Esophagus squamous epithelium (tissue), 5 donors: Measurements from ENCODE around the gene FOXN1. TPM values are rescaled to one million over a fixed set of nuclear protein-coding genes. Genes with fewer than 3 reads are reported as not detected.

Experiments used
- DNase-seq: peaks from one replicate; lab custom pipeline; 2025; lab: John Stamatoyannopoulos, UW
- H3K27ac ChIP-seq, 4 donors: fragments of 200-600 bp; sonication (generic); one replicate each; pipeline ENCODE4 v1.5.1; 2016 to 2019; ENCODE audit warnings: mild to moderate bottlenecking in 1 of 4
- H3K27me3 ChIP-seq, 4 donors: fragments of 200-600 bp; sonication (generic); 1 replicate in 3 of 4; 2 replicates in 1 of 4; pipeline versions ENCODE4 v1.5.1 to v1.6.0; 2017 to 2021; ENCODE audit warnings: antibody characterized with exemption in 1 of 4
- H3K36me3 ChIP-seq, 3 donors: fragments of 200-600 bp; sonication (generic); one replicate each; pipeline ENCODE4 v1.5.1; 2016 to 2019
- H3K4me1 ChIP-seq, 3 donors: fragments of 200-600 bp; sonication (generic); one replicate each; pipeline ENCODE4 v1.5.1; 2017 to 2019
- H3K4me3 ChIP-seq, 4 donors: fragments of 200-600 bp; sonication (generic); 1 replicate in 3 of 4; 2 replicates in 1 of 4; pipeline ENCODE4 v1.5.1; 2016 to 2019; ENCODE audit warnings: mild to moderate bottlenecking in 2 of 4, moderate library complexity in 1 of 4
- H3K9me3 ChIP-seq, 3 donors: fragments of 200-600 bp; sonication (generic); one replicate each; pipeline ENCODE4 v1.5.1; 2016 to 2019
- POLR2A ChIP-seq, 4 donors: fragments of 450-650 bp; IDR thresholded peaks; one replicate each; pipeline ENCODE4 v1.6.1; 2017; ENCODE audit warnings: antibody characterized with exemption in 4 of 4, mild to moderate bottlenecking in 4 of 4, moderate library complexity in 3 of 4
- WGBS, 2 donors: methylation state at CpG; one replicate each; pipeline ENCODE4 v1.1.5; 2018; 5-methylcytosine and 5-hydroxymethylcytosine counted together
- intact Hi-C: fragments of 100-400 bp; cut with DNase I; formaldehyde crosslinking; loops from one replicate; pipeline ENCODE4 v1.15.0; 2022
- total RNA-seq, 4 donors: library from RNA; depleted of rRNA; stranded (reverse); fragments of >200 nt; gene quantifications; one replicate each; pipeline ENCODE4 v1.1.0, GENCODE V29; 2016
- TF ChIP-seq, protein P1 (sequence below), 6 experiments: fragments of 450-650 bp in 4 of 6; fragments of 200-600 bp in 2 of 6; sonication (generic) in 2 of 6; IDR thresholded peaks; one replicate each; pipeline ENCODE4 v1.5.1; 2016 to 2019; ENCODE audit warnings: antibody characterized with exemption in 6 of 6, mild to moderate bottlenecking in 4 of 6, moderate library complexity in 4 of 6
- donor health status: DM: yes; HTN: yes; CAD: no.

Gene FOXN1
- total RNA-seq, 4 donors from 2014 or later = 10.5 to 17.0 (median 14.8) TPM

DNA sequence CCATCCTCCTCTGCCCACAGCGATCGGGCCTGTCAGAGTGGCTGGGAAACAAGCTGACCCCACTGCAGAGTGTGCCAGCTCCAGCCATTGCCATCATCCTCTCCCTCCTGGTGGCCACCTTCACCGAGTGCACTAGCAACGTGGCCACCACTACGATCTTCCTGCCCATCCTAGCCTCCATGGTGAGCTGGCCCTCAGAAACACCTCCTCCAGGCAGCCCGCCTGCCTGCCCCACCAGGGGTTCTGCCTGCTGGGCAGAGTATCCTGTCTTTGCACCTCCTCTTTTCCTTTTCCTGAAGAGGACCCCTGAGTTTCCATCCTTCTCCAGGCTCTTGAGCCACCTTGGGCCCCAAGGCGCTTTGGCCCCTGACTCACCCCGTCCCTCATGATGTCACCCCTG is 10.5 kb upstream of the FOXN1 start:
- H3K27ac ChIP-seq = no peak overlapping the region
- H3K4me3 ChIP-seq = no peak overlapping the region
- H3K9me3 ChIP-seq = no peaks in the 10 kb centered on the region
- intact Hi-C loops = loop anchor here (10.0 kb wide), 1 partner anchor 119 kb away; the partner anchor contains the start of gene RSKR
- H3K36me3 ChIP-seq = no peaks in the 10 kb centered on the region
- DNase-seq = no peak
- H3K4me1 ChIP-seq = peaks cover 0 to 44% (median 13%) of the 10 kb centered on the region in 3 donors
- TF ChIP-seq POLR2A (IDR thresholded peaks at IDR 0.05) = no peak
- TF ChIP-seq, protein P1, sequence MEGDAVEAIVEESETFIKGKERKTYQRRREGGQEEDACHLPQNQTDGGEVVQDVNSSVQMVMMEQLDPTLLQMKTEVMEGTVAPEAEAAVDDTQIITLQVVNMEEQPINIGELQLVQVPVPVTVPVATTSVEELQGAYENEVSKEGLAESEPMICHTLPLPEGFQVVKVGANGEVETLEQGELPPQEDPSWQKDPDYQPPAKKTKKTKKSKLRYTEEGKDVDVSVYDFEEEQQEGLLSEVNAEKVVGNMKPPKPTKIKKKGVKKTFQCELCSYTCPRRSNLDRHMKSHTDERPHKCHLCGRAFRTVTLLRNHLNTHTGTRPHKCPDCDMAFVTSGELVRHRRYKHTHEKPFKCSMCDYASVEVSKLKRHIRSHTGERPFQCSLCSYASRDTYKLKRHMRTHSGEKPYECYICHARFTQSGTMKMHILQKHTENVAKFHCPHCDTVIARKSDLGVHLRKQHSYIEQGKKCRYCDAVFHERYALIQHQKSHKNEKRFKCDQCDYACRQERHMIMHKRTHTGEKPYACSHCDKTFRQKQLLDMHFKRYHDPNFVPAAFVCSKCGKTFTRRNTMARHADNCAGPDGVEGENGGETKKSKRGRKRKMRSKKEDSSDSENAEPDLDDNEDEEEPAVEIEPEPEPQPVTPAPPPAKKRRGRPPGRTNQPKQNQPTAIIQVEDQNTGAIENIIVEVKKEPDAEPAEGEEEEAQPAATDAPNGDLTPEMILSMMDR (IDR thresholded peaks at IDR 0.05) = no peak
- WGBS, 2 donors = 89 to 97% methylated on average over 4 of the region's 8 CpGs
- H3K27me3 ChIP-seq = peaks cover 0 to 32% (median 0%) of the 10 kb centered on the region in 4 donors

DNA sequence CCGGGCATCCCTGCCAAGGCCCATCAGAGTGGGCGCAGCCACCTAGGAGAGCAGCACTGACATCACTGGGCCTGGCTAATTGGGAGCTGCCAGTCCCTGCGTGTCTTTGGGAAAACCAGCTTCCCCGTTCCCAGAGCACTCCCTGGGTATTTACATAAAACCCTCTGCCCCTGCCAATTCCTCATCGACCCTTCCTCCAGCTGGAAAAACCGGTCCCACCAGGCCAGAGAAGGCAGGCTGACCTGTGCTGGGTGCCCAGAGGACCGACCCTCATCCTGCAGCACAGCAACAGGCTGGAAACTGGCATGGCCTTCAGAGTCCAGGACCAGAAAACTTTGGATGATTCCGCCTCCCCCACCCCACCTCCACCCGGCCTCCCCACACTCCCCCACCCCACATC is 8.2 kb upstream of the FOXN1 start:
- WGBS, 2 donors = 36 to 40% methylated on average over 2 to 3 of the region's 9 CpGs
- TF ChIP-seq POLR2A (IDR thresholded peaks at IDR 0.05) = no peak
- TF ChIP-seq, protein P1 (IDR thresholded peaks at IDR 0.05) = no peak
- Histone ChIP-seq H3K27me3 (peaks cover 0 to 32% (median 0%) of the 10 kb centered on the region in 4 donors), H3K4me3 (no peak overlapping the region), H3K4me1 (peaks cover 0 to 54% (median 12%) of the 10 kb centered on the region in 3 donors), H3K9me3 (no peaks in the 10 kb centered on the region), H3K36me3 (no peaks in the 10 kb centered on the region), H3K27ac (no peak overlapping the region)
- intact Hi-C loops = loop anchor here (10.0 kb wide), 1 partner anchor 117 kb away; the partner anchor contains the start of gene RSKR
- DNase-seq = no peak

DNA sequence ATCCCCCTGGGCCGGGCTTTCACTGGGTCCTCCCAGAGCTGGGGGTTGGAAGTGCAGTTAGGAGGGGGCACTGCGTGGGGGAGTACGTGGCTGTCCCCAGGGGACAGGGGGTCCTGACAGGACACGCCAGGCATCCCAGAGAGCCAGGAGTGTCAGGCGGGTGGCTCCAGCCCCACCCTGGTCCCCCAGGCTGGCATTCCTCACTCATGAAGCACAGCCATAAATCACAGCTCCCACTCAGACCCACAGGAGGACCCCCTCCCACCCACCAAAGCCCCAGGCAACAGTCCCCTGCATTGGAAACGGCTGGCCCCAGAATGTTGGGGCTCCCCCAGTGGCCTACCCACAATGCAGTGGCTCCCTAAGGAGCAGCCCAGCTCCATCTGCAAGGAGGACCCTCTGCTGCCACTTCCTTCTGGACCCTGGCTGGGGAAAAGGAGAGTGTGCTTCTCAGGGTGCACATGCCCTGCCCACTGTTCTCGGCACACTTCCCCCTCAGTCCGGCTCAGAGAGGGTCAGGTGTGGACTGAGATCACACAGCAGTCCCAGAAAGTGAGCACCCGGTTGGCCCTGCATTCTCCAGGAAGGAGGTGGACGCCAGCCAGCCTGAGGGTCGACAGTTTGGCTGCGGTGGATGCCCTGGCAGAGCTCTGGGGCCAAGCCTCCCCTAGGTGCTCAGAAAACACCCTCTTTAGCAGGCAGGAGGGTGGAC is 7.3 kb upstream of the FOXN1 start:
- H3K4me1 ChIP-seq = peaks cover 0 to 54% (median 12%) of the 10 kb centered on the region in 3 donors

DNA sequence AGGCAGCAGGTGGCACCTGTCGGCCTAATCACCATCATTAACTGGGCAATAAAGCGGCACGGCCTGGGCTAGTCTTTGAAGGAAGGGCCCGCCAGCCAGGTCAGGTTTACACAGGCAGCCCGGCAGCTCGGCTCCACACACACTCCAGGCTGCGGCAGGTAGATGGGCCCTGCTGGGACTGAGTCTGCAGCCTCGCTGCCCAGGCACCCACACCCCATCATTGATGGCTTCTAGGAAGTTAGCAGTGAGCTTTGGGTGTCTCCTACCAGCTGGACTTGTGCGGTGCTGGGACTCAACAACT is 6.8 kb upstream of the FOXN1 start:
- Histone ChIP-seq H3K9me3 (no peaks in the 10 kb centered on the region), H3K4me1 (peaks cover 0 to 54% (median 12%) of the 10 kb centered on the region in 3 donors), H3K27ac (no peak overlapping the region), H3K4me3 (no peak overlapping the region), H3K27me3 (peaks cover 0 to 20% (median 0%) of the 10 kb centered on the region in 4 donors), H3K36me3 (no peaks in the 10 kb centered on the region)
- DNase-seq = no peak
- TF ChIP-seq, protein P1 (IDR thresholded peaks at IDR 0.05) = no peak
- no peak for TF ChIP-seq POLR2A (IDR thresholded peaks at IDR 0.05)
- intact Hi-C loops = loop anchor here (10.0 kb wide), 1 partner anchor 115 kb away; the partner anchor contains the start of gene RSKR
- 83% methylated on average over 1 of the region's 9 CpGs; no CpG with 5 or more reads in 1 of the 2 donors for WGBS, 2 donors

More for the DNA sequence above, 7.3 kb upstream of the FOXN1 start:
- TF ChIP-seq, protein P1 (IDR thresholded peaks at IDR 0.05) = no peak
- TF ChIP-seq POLR2A (IDR thresholded peaks at IDR 0.05) = no peak
- intact Hi-C loops = loop anchor here (10.0 kb wide), 1 partner anchor 116 kb away; the partner anchor contains the start of gene RSKR
- Histone ChIP-seq H3K27ac (no peak overlapping the region), H3K9me3 (no peaks in the 10 kb centered on the region), H3K4me3 (no peak overlapping the region), H3K36me3 (no peaks in the 10 kb centered on the region), H3K27me3 (peaks cover 0 to 25% (median 0%) of the 10 kb centered on the region in 4 donors)
- WGBS, 2 donors = 21% methylated on average over 5 of the region's 12 CpGs; no CpG with 5 or more reads in 1 of the 2 donors
- DNase-seq = no peak
